Activated CD8-positive, alpha-beta memory T cell treated with anti-CD3 and anti-CD28 coated beads for 36 hours (primary cell): Measurements from ENCODE around the gene NTNG1. TPM values are rescaled to one million over a fixed set of nuclear protein-coding genes. Genes with fewer than 3 reads are reported as not detected.
"Not testable (repeated sequence)": the region's sequence is repeated elsewhere in the genome, so short reads cannot be mapped to it uniquely, and the experiment has no call there.

ENCODE experiments used
- CTCF ChIA-PET: fragments of 350-600 bp; sonication (Branson Sonifier 250); formaldehyde crosslinking; loops from one replicate; lab custom pipeline; 2021; ENCODE audit warnings: antibody characterized with exemption; lab: Charles Lee
- POLR2A ChIA-PET: fragments of 350-600 bp; sonication (Branson Sonifier 250); formaldehyde crosslinking; loops from one replicate; lab custom pipeline; 2021; ENCODE audit warnings: antibody characterized with exemption; lab: Charles Lee
- total RNA-seq, 2 experiments: library from RNA; stranded (reverse); gene quantifications; one replicate each; pipeline ENCODE4 v1.2.3, GENCODE V29; 2021

NTNG1 gene
- total RNA-seq = under 1 TPM; 0.42 to 0.50 TPM

GRCh38 chr1:107140703-107141490 is at the start of gene NTNG1:
Gene NTNG1, plus strand, starts transcription at chr1:107141039.
- POLR2A ChIA-PET = interaction anchor here (0.7 to 1.1 kb wide), 2 partner anchors 11 to 84 kb away, joined by 3 read pairs; partner anchors contain the start of gene PRMT6
- CTCF ChIA-PET = interaction anchor here (0.7 kb wide), 1 partner anchor 339 kb away, joined by 4 read pairs; no protein-coding TSS in a partner anchor

- CTCF ChIA-PET = no interaction called here
- POLR2A ChIA-PET = no interaction called here
These were observed 49.4 kb upstream of the NTNG1 start for GRCh38 chr1:107091418-107091817.

GRCh38 chr1:107093395-107093794 is 47.4 kb upstream of the NTNG1 start:
- POLR2A ChIA-PET, CTCF ChIA-PET: not testable (repeated sequence)

GRCh38 chr1:107095647-107096046 is 45.2 kb upstream of the NTNG1 start:
- POLR2A ChIA-PET = no interaction called here
- CTCF ChIA-PET = no interaction called here

GRCh38 chr1:107096690-107097089 is 44.1 kb upstream of the NTNG1 start:
- CTCF ChIA-PET = no interaction called here
- POLR2A ChIA-PET = no interaction called here

- ChIA-PET POLR2A (no interaction called here), CTCF (no interaction called here)
These were observed 41.9 kb upstream of the NTNG1 start for GRCh38 chr1:107098961-107099360.

- CTCF ChIA-PET = no interaction called here
These were observed 40.4 kb upstream of the NTNG1 start for GRCh38 chr1:107100331-107100984.

GRCh38 chr1:107105914-107106313 is 34.9 kb upstream of the NTNG1 start:
- POLR2A ChIA-PET = no interaction called here
- CTCF ChIA-PET = no interaction called here

More at GRCh38 chr1:107100331-107100984, 40.4 kb upstream of the NTNG1 start:
- POLR2A ChIA-PET = no interaction called here

GRCh38 chr1:107110326-107110725 is 30.5 kb upstream of the NTNG1 start:
- ChIA-PET POLR2A (no interaction called here), CTCF (no interaction called here)

- POLR2A ChIA-PET = no interaction called here
- CTCF ChIA-PET = no interaction called here
These were observed 24.5 kb upstream of the NTNG1 start for GRCh38 chr1:107116306-107116790.

GRCh38 chr1:107122225-107122624 is 18.6 kb upstream of the NTNG1 start:
- POLR2A ChIA-PET = no interaction called here
- CTCF ChIA-PET = interaction anchor here (1.2 kb wide), 1 partner anchor 15 kb away, joined by 3 read pairs; no protein-coding TSS in a partner anchor

- CTCF ChIA-PET = no interaction called here
- POLR2A ChIA-PET = no interaction called here
These were observed 17.1 kb upstream of the NTNG1 start for GRCh38 chr1:107123741-107124140.

GRCh38 chr1:107124694-107125093 is 16.1 kb upstream of the NTNG1 start:
- ChIA-PET POLR2A (no interaction called here), CTCF (no interaction called here)

GRCh38 chr1:107132195-107132594 is 8.6 kb upstream of the NTNG1 start:
- ChIA-PET CTCF (no interaction called here), POLR2A (no interaction called here)

- ChIA-PET POLR2A (no interaction called here), CTCF (no interaction called here)
These were observed 8.1 kb upstream of the NTNG1 start for GRCh38 chr1:107132780-107133179.

- ChIA-PET POLR2A (no interaction called here), CTCF (no interaction called here)
These were observed 5.4 kb upstream of the NTNG1 start for GRCh38 chr1:107135463-107135862.

GRCh38 chr1:107138166-107138565 is 2.7 kb upstream of the NTNG1 start:
- ChIA-PET POLR2A (no interaction called here), CTCF (no interaction called here)

- CTCF ChIA-PET = interaction anchor here (0.7 kb wide), 1 partner anchor 53 kb away, joined by 4 read pairs; no protein-coding TSS in a partner anchor
These were observed 1.9 kb upstream of the NTNG1 start for GRCh38 chr1:107138767-107139445.

GRCh38 chr1:107139833-107140702 is 771 bp upstream of the NTNG1 start:
- POLR2A ChIA-PET = interaction anchor here (0.7 to 1.1 kb wide), 2 partner anchors 12 to 84 kb away, joined by 3 read pairs; partner anchors contain the start of gene PRMT6

More at GRCh38 chr1:107138767-107139445, 1.9 kb upstream of the NTNG1 start:
- POLR2A ChIA-PET = no interaction called here

More at GRCh38 chr1:107139833-107140702, 771 bp upstream of the NTNG1 start:
- CTCF ChIA-PET = interaction anchor here (0.7 kb wide), 2 partner anchors 54 to 339 kb away, joined by 4 read pairs; no protein-coding TSS in a partner anchor
